Thyroid gland (tissue), 4 donors: ENCODE results near the gene FMO1. TPM values are rescaled to one million over a fixed set of nuclear protein-coding genes. Genes with fewer than 3 reads are reported as not detected.
"Not testable (repeated sequence)": the region's sequence is repeated elsewhere in the genome, so short reads cannot be mapped to it uniquely, and the experiment has no call there.

Experiments
- DNase-seq, 2 donors: peaks; one replicate each; pipeline ENCODE4 v3.0.0-alpha.2; 2019
- H3K27ac ChIP-seq, 3 donors: fragments of 200-600 bp; sonication (generic); 1 replicate in 2 of 3; 2 replicates in 1 of 3; pipeline ENCODE4 v1.5.1; 2016 to 2019; ENCODE audit warnings: mild to moderate bottlenecking in 1 of 3, moderate library complexity in 1 of 3
- H3K27me3 ChIP-seq: fragments of 200-600 bp; sonication (generic); one replicate; pipeline ENCODE4 v1.5.1; 2019
- H3K36me3 ChIP-seq, 2 donors: fragments of 200-600 bp; sonication (generic); one replicate each; pipeline ENCODE4 v1.5.1; 2016 to 2019
- H3K4me1 ChIP-seq, 2 donors: fragments of 200-600 bp; sonication (generic); one replicate each; pipeline ENCODE4 v1.5.1; 2017 to 2019
- H3K4me3 ChIP-seq, 3 donors: fragments of 200-600 bp; sonication (generic); replicated peaks in 1 of 3; 1 replicate in 2 of 3; 2 replicates in 1 of 3; pipeline ENCODE4 v1.5.1; 2016; ENCODE audit warnings: mild to moderate bottlenecking in 1 of 3
- H3K9me3 ChIP-seq: fragments of 200-600 bp; sonication (generic); one replicate; pipeline ENCODE4 v1.5.1; 2017
- CTCF ChIP-seq, 6 experiments: fragments of 200-600 bp in 3 of 6; fragments of 450-650 bp in 3 of 6; sonication (generic) in 3 of 6; IDR thresholded peaks; one replicate each; pipeline ENCODE4 v1.5.1; 2016 to 2019; ENCODE audit warnings: antibody characterized with exemption in 6 of 6, mild to moderate bottlenecking in 2 of 6, inconsistent platforms in 1 of 6, moderate library complexity in 1 of 6
- POLR2A ChIP-seq, 2 donors: fragments of 450-650 bp; IDR thresholded peaks; one replicate each; pipeline ENCODE4 v1.6.1; 2017; ENCODE audit warnings: antibody characterized with exemption in 2 of 2, mild to moderate bottlenecking in 2 of 2, moderate library complexity in 1 of 2
- WGBS, 2 donors: methylation state at CpG; one replicate each; pipeline ENCODE4 v1.1.5; 2017; 5-methylcytosine and 5-hydroxymethylcytosine counted together
- intact Hi-C: fragments of 100-400 bp; cut with DNase I; formaldehyde crosslinking; loops from one replicate; pipeline ENCODE4 v1.15.1; 2023
- total RNA-seq, 4 donors: library from RNA; depleted of rRNA; stranded (reverse); fragments of >200 nt; gene quantifications; one replicate each; pipeline ENCODE4 v1.2.3, GENCODE V29; 2016

Gene FMO1
- total RNA-seq, 4 donors from 2014 or later = 0.81 to 6.9 (median 2.9) TPM

GRCh38 chr1:171233183-171233582, 15.1 kb upstream of the FMO1 start:
- DNase-seq = no peak
- H3K4me3 ChIP-seq = no peak overlapping the region
- H3K27me3 ChIP-seq = no peaks in the 10 kb centered on the region
- no peak for TF ChIP-seq POLR2A (IDR thresholded peaks at IDR 0.05)
- no peak for TF ChIP-seq CTCF (IDR thresholded peaks at IDR 0.05)
- intact Hi-C loops = no loop called here
- H3K4me1 ChIP-seq = no peaks in the 10 kb centered on the region
- H3K36me3 ChIP-seq = no peaks in the 10 kb centered on the region
- H3K9me3 ChIP-seq = no peaks in the 10 kb centered on the region
- WGBS, 2 donors = 87 to 91% methylated on average over 1 of the region's 1 CpG
- no peak overlapping the region for H3K27ac ChIP-seq

GRCh38 chr1:171236231-171236630, 12.1 kb upstream of the FMO1 start:
- DNase-seq, intact Hi-C loops, H3K27ac ChIP-seq, H3K9me3 ChIP-seq, H3K36me3 ChIP-seq, H3K27me3 ChIP-seq, H3K4me3 ChIP-seq, H3K4me1 ChIP-seq: not testable (repeated sequence)
- 92 to 94% methylated on average over 4 of the region's 4 CpGs for WGBS, 2 donors

- no peak for TF ChIP-seq POLR2A (IDR thresholded peaks at IDR 0.05)
- TF ChIP-seq CTCF (IDR thresholded peaks at IDR 0.05) = no peak
Observed at GRCh38 chr1:171243878-171244277, 4.4 kb upstream of the FMO1 start.

GRCh38 chr1:171245458-171246064, 2.7 kb upstream of the FMO1 start:
- WGBS, 2 donors = 35 to 46% methylated on average over 6 of the region's 6 CpGs
- no peak overlapping the region for H3K4me3 ChIP-seq
- intact Hi-C loops = no loop called here
- no peaks in the 10 kb centered on the region for H3K9me3 ChIP-seq
- H3K27me3 ChIP-seq = no peaks in the 10 kb centered on the region
- H3K4me1 ChIP-seq = no peaks in the 10 kb centered on the region
- no peaks in the 10 kb centered on the region for H3K36me3 ChIP-seq
- TF ChIP-seq CTCF (IDR thresholded peaks at IDR 0.05) (peak in 5 of 6 experiments; percentile 41 to 66 (median 62)), POLR2A (IDR thresholded peaks at IDR 0.05) (no peak)
- DNase-seq = peak; percentile 28 to 35
- H3K27ac ChIP-seq = no peak overlapping the region

More at GRCh38 chr1:171243878-171244277, 4.4 kb upstream of the FMO1 start:
- no peak for DNase-seq
- H3K4me1 ChIP-seq = no peaks in the 10 kb centered on the region
- intact Hi-C loops = no loop called here
- WGBS, 2 donors = 85 to 87% methylated on average over 4 of the region's 4 CpGs
- no peak overlapping the region for H3K4me3 ChIP-seq
- no peaks in the 10 kb centered on the region for H3K9me3 ChIP-seq
- no peak overlapping the region for H3K27ac ChIP-seq
- no peaks in the 10 kb centered on the region for H3K27me3 ChIP-seq
- H3K36me3 ChIP-seq = no peaks in the 10 kb centered on the region

- 88 to 92% methylated on average over 4 of the region's 4 CpGs for WGBS, 2 donors
- H3K9me3 ChIP-seq = no peaks in the 10 kb centered on the region
- no peak for DNase-seq
- H3K4me3 ChIP-seq = no peak overlapping the region
- no peaks in the 10 kb centered on the region for H3K36me3 ChIP-seq
- no peaks in the 10 kb centered on the region for H3K4me1 ChIP-seq
- intact Hi-C loops = no loop called here
- no peak overlapping the region for H3K27ac ChIP-seq
- no peak for TF ChIP-seq CTCF (IDR thresholded peaks at IDR 0.05)
- TF ChIP-seq POLR2A (IDR thresholded peaks at IDR 0.05) = no peak
- H3K27me3 ChIP-seq = no peaks in the 10 kb centered on the region
Observed at GRCh38 chr1:171247501-171247900, 793 bp upstream of the FMO1 start.
